GM12891 (cell line): ENCODE data around the gene JUP.

Experiments
- PAX5 ChIP-seq: IDR thresholded peaks from 2 replicates; pipeline ENCODE4 v1.6.1; 2011; ENCODE audit warnings: low read length, moderate library complexity, mild to moderate bottlenecking; ENCODE audit not compliant: insufficient read depth, severe bottlenecking
- POLR2A ChIP-seq: IDR thresholded peaks from 2 replicates; pipeline ENCODE4 v1.6.1; 2011; ENCODE audit warnings: low read depth, low read length, control low read depth
- POLR2AphosphoS5 ChIP-seq: IDR thresholded peaks from 2 replicates; pipeline ENCODE4 v1.6.1; 2011; ENCODE audit warnings: low read depth, low read length, control low read depth
- POU2F2 ChIP-seq: IDR thresholded peaks from 2 replicates; pipeline ENCODE4 v1.6.1; 2011; ENCODE audit warnings: low read depth, mild to moderate bottlenecking, control low read depth, low read length, moderate library complexity
- SPI1 ChIP-seq: IDR thresholded peaks from 2 replicates; pipeline ENCODE4 v1.6.1; 2011; ENCODE audit warnings: low read depth, low read length, control low read depth
- TAF1 ChIP-seq: IDR thresholded peaks from 2 replicates; pipeline ENCODE4 v1.6.1; 2011; ENCODE audit warnings: low read depth, low read length, control low read depth

DNA sequence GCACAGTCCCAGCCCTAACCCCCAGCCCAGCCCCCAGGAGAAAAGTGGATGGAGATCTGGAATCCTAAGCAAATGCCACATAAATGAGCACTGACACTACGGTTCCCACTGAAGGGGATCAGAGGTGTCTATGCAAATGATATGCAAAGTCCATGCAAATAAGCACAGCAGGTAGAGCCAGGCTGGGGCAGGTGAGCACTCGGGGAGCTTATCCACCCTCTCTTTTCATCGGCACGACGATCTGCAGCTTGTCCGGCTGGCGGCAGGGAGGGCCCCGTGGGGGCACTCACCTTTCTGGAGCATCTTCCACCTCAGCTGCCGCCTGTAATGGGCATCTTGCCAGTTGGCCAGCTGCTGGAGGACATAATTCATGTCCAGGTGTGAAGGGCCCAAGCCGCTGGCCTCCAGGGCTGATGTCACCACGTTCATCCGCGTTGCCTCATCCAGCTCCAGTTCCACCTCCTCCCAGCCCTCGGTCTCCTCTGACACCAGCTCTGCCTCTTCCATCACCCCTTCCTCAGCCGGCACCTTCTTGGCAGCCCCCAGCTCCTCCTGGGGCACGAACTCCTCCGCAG lies 61.9 kb downstream of the JUP start:
- TF ChIP-seq POLR2AphosphoS5 (no peak), TAF1 (no peak), POLR2A (no peak), SPI1 (no peak), POU2F2 (no peak), PAX5 (no peak)
